Brain microvascular endothelial cell (primary cell): Measurements from ENCODE around the gene HMCN2.

ENCODE experiments used
- DNase-seq: peaks from one replicate; pipeline ENCODE4 v3.0.0-alpha.2; 2020
- H3K27ac ChIP-seq: fragments of 250-450 bp; sonication (Bioruptor Pico); 2 replicates; pipeline ENCODE4 v1.5.1; 2020; ENCODE audit warnings: mild to moderate bottlenecking, moderate library complexity
- H3K27me3 ChIP-seq: fragments of 250-450 bp; sonication (Bioruptor Pico); replicated peaks from 2 replicates; pipeline ENCODE4 v1.5.1; 2020; ENCODE audit warnings: mild to moderate bottlenecking
- H3K36me3 ChIP-seq: fragments of 250-450 bp; sonication (Bioruptor Pico); replicated peaks from 2 replicates; pipeline ENCODE4 v1.5.1; 2020; ENCODE audit warnings: mild to moderate bottlenecking
- H3K4me3 ChIP-seq: 2 replicates; pipeline ENCODE4 v1.5.1; 2011; ENCODE audit warnings: low read depth, mild to moderate bottlenecking, control low read depth, low read length, moderate library complexity
- in situ Hi-C: cut with HindIII; loops from 2 replicates; pipeline ENCODE4 v1.10.0; 2017; ENCODE audit warnings: low sequenced_read_pairs, low pct_ligation_motif_present
- TF ChIP-seq, protein P1 (sequence below): IDR thresholded peaks from 2 replicates; pipeline ENCODE4 v1.5.1; 2011; ENCODE audit warnings: low read depth, mild to moderate bottlenecking, moderate library complexity, low read length, control low read depth, inconsistent platforms; ENCODE audit errors: missing control alignments

HMCN2 gene

DNA sequence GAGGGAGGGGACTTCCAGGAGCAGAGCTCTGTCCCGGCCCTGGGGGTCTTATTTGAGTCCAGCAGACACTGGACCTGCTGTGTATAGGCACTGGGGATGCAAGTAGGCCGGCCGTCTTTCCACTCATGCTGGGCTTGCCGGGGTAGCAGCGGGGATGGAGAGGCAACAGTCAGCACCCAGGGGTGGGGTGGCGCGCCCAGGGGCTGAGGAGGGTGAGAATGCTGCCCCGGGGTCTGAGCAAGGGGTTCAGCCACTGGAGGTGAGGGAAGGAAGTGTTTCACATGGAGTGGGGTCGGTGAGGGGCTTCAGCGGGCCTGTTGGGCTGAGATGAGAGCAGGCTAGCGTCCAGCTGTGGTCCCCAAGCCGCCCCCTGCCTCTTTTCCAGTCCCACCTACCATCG, 88.8 kb downstream of the HMCN2 start:
- H3K27me3 ChIP-seq, result peaks cover 3% of the 10 kb centered on the region
- H3K36me3 ChIP-seq, result no peaks in the 10 kb centered on the region
- TF ChIP-seq, protein P1, sequence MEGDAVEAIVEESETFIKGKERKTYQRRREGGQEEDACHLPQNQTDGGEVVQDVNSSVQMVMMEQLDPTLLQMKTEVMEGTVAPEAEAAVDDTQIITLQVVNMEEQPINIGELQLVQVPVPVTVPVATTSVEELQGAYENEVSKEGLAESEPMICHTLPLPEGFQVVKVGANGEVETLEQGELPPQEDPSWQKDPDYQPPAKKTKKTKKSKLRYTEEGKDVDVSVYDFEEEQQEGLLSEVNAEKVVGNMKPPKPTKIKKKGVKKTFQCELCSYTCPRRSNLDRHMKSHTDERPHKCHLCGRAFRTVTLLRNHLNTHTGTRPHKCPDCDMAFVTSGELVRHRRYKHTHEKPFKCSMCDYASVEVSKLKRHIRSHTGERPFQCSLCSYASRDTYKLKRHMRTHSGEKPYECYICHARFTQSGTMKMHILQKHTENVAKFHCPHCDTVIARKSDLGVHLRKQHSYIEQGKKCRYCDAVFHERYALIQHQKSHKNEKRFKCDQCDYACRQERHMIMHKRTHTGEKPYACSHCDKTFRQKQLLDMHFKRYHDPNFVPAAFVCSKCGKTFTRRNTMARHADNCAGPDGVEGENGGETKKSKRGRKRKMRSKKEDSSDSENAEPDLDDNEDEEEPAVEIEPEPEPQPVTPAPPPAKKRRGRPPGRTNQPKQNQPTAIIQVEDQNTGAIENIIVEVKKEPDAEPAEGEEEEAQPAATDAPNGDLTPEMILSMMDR, result no peak
- H3K27ac ChIP-seq, result no peak overlapping the region
- in situ Hi-C loops, result no loop called here
- H3K4me3 ChIP-seq, result no peak overlapping the region
- DNase-seq, result no peak

DNA sequence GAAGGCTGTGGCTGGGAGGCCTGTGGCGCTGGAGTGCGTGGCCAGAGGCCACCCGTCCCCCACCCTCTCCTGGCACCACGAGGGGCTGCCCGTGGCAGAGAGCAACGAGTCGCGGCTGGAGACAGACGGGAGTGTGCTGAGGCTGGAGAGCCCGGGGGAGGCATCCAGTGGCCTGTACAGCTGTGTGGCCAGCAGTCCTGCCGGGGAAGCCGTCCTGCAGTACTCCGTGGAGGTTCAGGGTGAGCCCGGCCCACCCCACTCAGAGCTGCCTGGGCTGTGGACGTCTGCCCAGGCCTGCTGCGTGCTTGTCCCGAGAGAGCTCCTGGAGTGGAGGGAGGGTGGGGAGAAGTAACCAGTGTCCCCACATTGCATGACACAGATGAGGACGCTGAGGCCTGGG, 89.2 kb downstream of the HMCN2 start:
- DNase-seq, result no peak
- H3K4me3 ChIP-seq, result no peak overlapping the region
- H3K36me3 ChIP-seq, result no peaks in the 10 kb centered on the region
- no peak overlapping the region for H3K27ac ChIP-seq
- peaks cover 3% of the 10 kb centered on the region for H3K27me3 ChIP-seq
- in situ Hi-C loops, result no loop called here
- TF ChIP-seq, protein P1, result no peak

DNA sequence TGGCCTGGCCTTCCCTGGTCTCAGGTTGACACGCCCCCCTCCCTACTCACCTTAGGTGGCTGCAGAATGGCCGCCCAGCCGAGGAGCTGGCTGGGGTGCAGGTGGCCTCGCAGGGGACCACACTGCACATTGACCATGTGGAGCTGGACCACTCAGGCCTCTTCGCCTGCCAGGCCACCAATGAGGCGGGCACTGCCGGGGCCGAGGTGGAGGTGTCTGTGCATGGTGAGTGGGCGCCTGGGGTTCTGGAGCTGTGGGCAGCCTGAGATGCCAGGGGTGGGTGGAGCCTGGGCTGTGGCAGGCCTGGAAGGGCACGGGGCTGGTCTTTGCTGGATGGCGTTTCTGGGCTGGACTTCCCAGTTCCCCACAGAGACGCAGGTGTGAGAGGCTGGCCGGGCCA, 90.5 kb downstream of the HMCN2 start:
- in situ Hi-C loops, result no loop called here
- Histone ChIP-seq H3K27me3 (peaks cover 3% of the 10 kb centered on the region), H3K36me3 (no peaks in the 10 kb centered on the region), H3K27ac (no peak overlapping the region), H3K4me3 (no peak overlapping the region)
- DNase-seq, result no peak
- TF ChIP-seq, protein P1, result no peak

DNA sequence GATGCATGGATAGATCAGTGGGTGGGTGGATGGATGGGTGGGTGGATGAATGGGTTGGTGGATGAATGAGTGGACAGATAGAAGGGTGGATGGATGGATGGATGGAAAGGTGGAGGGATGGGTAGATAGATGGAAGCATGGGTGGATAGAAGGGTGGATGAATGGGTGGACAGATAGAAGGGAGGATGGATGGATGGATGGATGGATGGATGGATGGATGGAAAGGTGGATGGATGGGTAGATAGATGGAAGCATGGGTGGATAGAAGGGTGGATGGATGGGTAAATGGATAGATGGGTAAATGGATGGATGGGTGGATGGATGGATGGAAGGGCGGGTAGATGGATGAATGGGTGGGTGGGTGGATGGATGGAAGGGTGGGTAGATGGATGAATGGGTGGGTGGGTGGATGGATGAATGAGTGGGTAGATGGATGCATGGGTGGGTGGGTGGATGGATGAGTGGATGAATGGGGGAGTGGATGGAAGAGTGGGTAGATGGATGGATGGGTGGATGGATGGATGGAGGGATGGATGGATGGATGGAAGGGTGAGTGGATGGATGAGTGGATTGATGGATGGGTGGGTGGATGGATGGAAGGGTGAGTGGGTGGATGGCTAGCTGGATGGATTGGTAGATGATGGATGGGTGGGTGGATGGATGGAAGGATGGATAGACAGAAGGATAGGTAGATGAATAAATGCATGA, 91.5 kb downstream of the HMCN2 start:
- TF ChIP-seq, protein P1, result no peak

DNA sequence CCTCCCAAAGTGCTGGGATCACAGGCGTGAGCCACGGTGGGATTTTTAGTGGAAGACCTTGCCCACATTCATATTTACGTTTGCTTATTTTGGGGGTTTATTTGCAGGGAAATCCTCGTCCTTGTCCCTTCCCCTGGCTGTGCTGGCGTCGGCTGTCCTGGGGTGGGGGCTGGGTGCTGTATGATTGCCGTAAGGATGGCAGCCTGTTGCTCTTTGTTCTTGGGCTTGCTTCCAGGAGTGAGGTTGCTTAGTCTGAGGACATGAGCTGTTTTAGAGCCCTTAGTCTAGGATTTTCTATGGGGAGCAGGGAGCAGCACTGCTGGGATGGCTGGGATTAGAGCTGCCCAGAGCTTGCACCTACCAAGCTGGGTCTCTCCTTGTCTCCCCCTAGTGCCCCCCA, 93.4 kb downstream of the HMCN2 start:
- Histone ChIP-seq H3K27ac (no peak overlapping the region), H3K36me3 (no peaks in the 10 kb centered on the region), H3K4me3 (no peak overlapping the region), H3K27me3 (no peaks in the 10 kb centered on the region)
- in situ Hi-C loops, result no loop called here
- DNase-seq, result no peak
- TF ChIP-seq, protein P1, result no peak

More for the DNA sequence above, 91.5 kb downstream of the HMCN2 start:
- Histone ChIP-seq H3K4me3 (no peak overlapping the region), H3K27ac (no peak overlapping the region), H3K36me3 (no peaks in the 10 kb centered on the region), H3K27me3 (peaks cover 3% of the 10 kb centered on the region)
- DNase-seq, result no peak
- in situ Hi-C loops, result no loop called here

DNA sequence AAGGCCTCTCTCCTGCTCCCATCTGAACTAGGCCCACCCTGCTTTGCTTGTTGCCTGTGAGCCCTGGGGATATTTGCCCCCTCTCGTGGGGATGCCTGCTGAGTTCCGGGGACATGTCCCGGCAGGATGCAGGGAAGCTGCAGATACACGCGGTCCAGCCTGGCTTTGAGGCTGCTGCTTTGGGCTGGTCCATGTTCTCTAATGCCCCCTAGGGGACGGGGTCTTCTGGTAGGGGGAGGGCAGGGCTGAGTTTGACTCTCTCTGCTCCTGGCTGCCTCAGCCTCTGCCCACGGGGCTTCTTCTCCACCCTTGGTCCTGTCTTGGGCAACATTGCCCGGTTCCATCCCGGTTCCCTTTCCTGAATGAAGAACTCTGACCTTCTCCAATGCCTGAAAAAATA, 94.3 kb downstream of the HMCN2 start:
- in situ Hi-C loops, result no loop called here
- no peak overlapping the region for H3K4me3 ChIP-seq

More for the DNA sequence above, 94.3 kb downstream of the HMCN2 start:
- Histone ChIP-seq H3K27ac (no peak overlapping the region), H3K27me3 (no peaks in the 10 kb centered on the region), H3K36me3 (no peaks in the 10 kb centered on the region)
- TF ChIP-seq, protein P1, result no peak
- DNase-seq, result no peak
